ENCODE results near the gene RAD23B. TPM values are rescaled to one million over a fixed set of nuclear protein-coding genes. Genes with fewer than 3 reads are reported as not detected.

The RAD23B gene
- total RNA-seq, 1 donor, result 157 TPM

DNA sequence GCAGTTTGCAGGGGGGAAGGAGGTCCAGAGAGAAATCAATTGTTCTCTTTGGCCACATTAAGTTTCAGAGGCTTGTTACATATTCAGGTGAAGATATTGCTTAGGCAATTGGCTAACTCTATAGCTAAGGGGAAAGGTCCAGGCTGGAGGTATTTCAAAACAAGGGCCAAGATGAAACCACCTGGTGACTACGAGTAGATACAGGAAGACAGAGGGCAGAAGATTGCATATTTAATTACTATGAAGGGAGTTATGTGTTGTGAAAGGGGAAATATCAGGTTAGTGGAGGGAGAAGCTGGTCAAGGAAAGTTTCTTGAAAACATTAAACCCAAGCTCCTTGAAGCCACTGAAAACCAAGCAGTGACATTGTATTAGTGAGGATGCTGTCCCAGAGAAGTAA lies 1.9 kb upstream of the RAD23B start:
- TF ChIP-seq CTCF (IDR thresholded peaks at IDR 0.05; ENCODE audit: extremely low read depth, low read depth, low read length), result no peak
- H4K20me1 ChIP-seq (ENCODE audit: insufficient read depth, low read length), result peaks cover 23% of the 10 kb centered on the region
- no peak overlapping the region for H2AFZ ChIP-seq (ENCODE audit: low read length)
- peaks cover 31% of the 10 kb centered on the region for H3K79me2 ChIP-seq (ENCODE audit: insufficient read depth, low read length)
- H3K27me3 ChIP-seq (ENCODE audit: insufficient read depth, low read length), result no peaks in the 10 kb centered on the region
- DNase-seq (ENCODE audit: insufficient read length, low spot score, missing footprints), result no peak
- no peak overlapping the region for H3K4me3 ChIP-seq (ENCODE audit: insufficient read depth, low read length)
- H3K27ac ChIP-seq (ENCODE audit: low read depth, low read length), result no peak overlapping the region
- no peaks in the 10 kb centered on the region for H3K9me3 ChIP-seq (ENCODE audit: low read depth, low read length)
- H3K36me3 ChIP-seq (ENCODE audit: insufficient read depth, low read length), result no peaks in the 10 kb centered on the region
- no peak overlapping the region for H3K4me2 ChIP-seq (ENCODE audit: insufficient read depth, low read length)
- H3K4me1 ChIP-seq (ENCODE audit: insufficient read depth, low read length), result peaks cover 40% of the 10 kb centered on the region

GRCh38 chr9:107281922-107282667 lies 984 bp upstream of the RAD23B start:
- Histone ChIP-seq H3K9me3 (ENCODE audit: low read depth, low read length) (no peaks in the 10 kb centered on the region), H3K4me3 (ENCODE audit: insufficient read depth, low read length) (peak overlapping the region; percentile 93), H4K20me1 (ENCODE audit: insufficient read depth, low read length) (peaks cover 31% of the 10 kb centered on the region), H3K27ac (ENCODE audit: low read depth, low read length) (peak overlapping the region; percentile 97), H3K79me2 (ENCODE audit: insufficient read depth, low read length) (peaks cover 41% of the 10 kb centered on the region), H2AFZ (ENCODE audit: low read length) (peak overlapping the region; percentile 98), H3K4me2 (ENCODE audit: insufficient read depth, low read length) (peak overlapping the region; percentile 99), H3K27me3 (ENCODE audit: insufficient read depth, low read length) (no peaks in the 10 kb centered on the region), H3K4me1 (ENCODE audit: insufficient read depth, low read length) (peaks cover 33% of the 10 kb centered on the region), H3K36me3 (ENCODE audit: insufficient read depth, low read length) (no peaks in the 10 kb centered on the region)
- no peak for TF ChIP-seq CTCF (IDR thresholded peaks at IDR 0.05; ENCODE audit: extremely low read depth, low read depth, low read length)
- no peak for DNase-seq (ENCODE audit: insufficient read length, low spot score, missing footprints)

GRCh38 chr9:107283623-107284616 lies 841 bp downstream of the RAD23B start:
- Histone ChIP-seq H3K4me3 (ENCODE audit: insufficient read depth, low read length) (peak overlapping the region; percentile 93), H2AFZ (ENCODE audit: low read length) (peak overlapping the region; percentile 37), H3K27ac (ENCODE audit: low read depth, low read length) (peak overlapping the region; percentile 93), H3K4me1 (ENCODE audit: insufficient read depth, low read length) (peaks cover 29% of the 10 kb centered on the region), H3K36me3 (ENCODE audit: insufficient read depth, low read length) (no peaks in the 10 kb centered on the region), H4K20me1 (ENCODE audit: insufficient read depth, low read length) (peaks cover 48% of the 10 kb centered on the region), H3K4me2 (ENCODE audit: insufficient read depth, low read length) (peak overlapping the region; percentile 87), H3K79me2 (ENCODE audit: insufficient read depth, low read length) (peaks cover 59% of the 10 kb centered on the region), H3K27me3 (ENCODE audit: insufficient read depth, low read length) (no peaks in the 10 kb centered on the region), H3K9me3 (ENCODE audit: low read depth, low read length) (no peaks in the 10 kb centered on the region)
- TF ChIP-seq CTCF (IDR thresholded peaks at IDR 0.05; ENCODE audit: extremely low read depth, low read depth, low read length), result no peak
- peak; percentile 77 for DNase-seq (ENCODE audit: insufficient read length, low spot score, missing footprints)

DNA sequence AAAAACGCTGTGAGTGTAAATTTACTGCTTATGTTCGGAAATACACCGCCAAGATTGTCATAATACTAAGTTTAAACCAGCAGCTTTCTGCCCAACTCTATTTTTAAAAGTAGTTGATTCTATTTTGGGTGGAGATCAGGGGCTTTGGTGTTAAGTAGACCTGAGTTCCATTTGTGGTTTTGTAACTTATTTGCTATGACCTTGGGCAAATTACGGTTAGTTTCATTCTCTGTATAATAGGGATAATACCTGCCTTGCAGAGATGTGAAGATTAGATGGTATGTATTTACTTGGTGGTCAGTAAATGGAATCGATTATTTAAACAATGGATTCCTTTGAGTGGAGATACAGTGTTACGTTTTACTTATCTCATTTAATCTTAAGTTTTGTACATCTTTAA lies 1.6 kb downstream of the RAD23B start:
- no peak for TF ChIP-seq CTCF (IDR thresholded peaks at IDR 0.05; ENCODE audit: extremely low read depth, low read depth, low read length)

More for the DNA sequence above, 1.6 kb downstream of the RAD23B start:
- Histone ChIP-seq H3K79me2 (ENCODE audit: insufficient read depth, low read length) (peaks cover 66% of the 10 kb centered on the region), H3K36me3 (ENCODE audit: insufficient read depth, low read length) (no peaks in the 10 kb centered on the region), H3K27ac (ENCODE audit: low read depth, low read length) (peak overlapping the region; percentile 93), H3K4me2 (ENCODE audit: insufficient read depth, low read length) (peak overlapping the region; percentile 87), H3K4me1 (ENCODE audit: insufficient read depth, low read length) (peaks cover 29% of the 10 kb centered on the region), H3K27me3 (ENCODE audit: insufficient read depth, low read length) (no peaks in the 10 kb centered on the region), H2AFZ (ENCODE audit: low read length) (no peak overlapping the region), H4K20me1 (ENCODE audit: insufficient read depth, low read length) (peaks cover 55% of the 10 kb centered on the region), H3K4me3 (ENCODE audit: insufficient read depth, low read length) (peak overlapping the region; percentile 93), H3K9me3 (ENCODE audit: low read depth, low read length) (no peaks in the 10 kb centered on the region)
- no peak for DNase-seq (ENCODE audit: insufficient read length, low spot score, missing footprints)

All from osteoblast (primary cell).